ENCODE data around the gene IL27RA.

Gene IL27RA

DNA sequence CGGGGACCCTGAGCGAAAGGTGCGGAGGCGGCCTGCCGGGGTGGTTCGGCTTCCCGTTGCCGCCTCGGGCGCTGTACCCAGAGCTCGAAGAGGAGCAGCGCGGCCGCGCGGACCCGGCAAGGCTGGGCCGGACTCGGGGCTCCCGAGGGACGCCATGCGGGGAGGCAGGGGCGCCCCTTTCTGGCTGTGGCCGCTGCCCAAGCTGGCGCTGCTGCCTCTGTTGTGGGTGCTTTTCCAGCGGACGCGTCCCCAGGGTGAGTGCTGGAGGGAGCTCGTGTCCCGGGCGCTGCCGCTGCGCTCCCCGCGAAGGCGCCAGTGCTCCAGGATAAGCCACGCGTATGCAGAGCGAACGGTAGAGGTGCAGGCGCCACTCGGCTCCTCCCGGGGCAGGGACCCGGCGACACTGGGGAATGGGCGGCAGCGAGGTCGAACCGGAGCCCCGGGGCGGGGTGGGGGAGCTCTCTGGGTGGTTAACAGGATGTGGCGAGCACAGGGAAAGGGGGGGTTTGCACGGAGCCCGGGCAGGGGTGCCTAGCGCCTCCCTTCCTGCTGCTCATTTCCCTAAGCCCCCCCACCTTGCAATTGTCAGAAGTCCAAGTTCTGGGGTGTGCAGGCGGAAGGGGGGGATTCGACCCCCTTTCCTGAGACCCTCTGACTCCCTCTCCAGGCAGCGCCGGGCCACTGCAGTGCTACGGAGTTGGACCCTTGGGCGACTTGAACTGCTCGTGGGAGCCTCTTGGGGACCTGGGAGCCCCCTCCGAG, at the start of gene IL27RA:
Gene IL27RA (plus strand): TSS at position 44 of the 762 bp plus-strand sequence. CDS start 111 bp downstream, at position 155.
- DNase-seq (ENCODE audit: low spot score): peak; percentile 61

GRCh38 chr19:13981988-13982501, 49.5 kb upstream of the IL27RA start:
- no peak for DNase-seq (ENCODE audit: low spot score)

GRCh38 chr19:13982773-13983172, 48.8 kb upstream of the IL27RA start:
- DNase-seq (ENCODE audit: low spot score): no peak

GRCh38 chr19:13983213-13983889, 48.2 kb upstream of the IL27RA start:
- no peak for DNase-seq (ENCODE audit: low spot score)

- no peak for DNase-seq (ENCODE audit: low spot score)
Measured at GRCh38 chr19:13984186-13984585, 47.4 kb upstream of the IL27RA start.

- peak; percentile 34 for DNase-seq (ENCODE audit: low spot score)
Measured at GRCh38 chr19:13984875-13985741, 46.5 kb upstream of the IL27RA start.

GRCh38 chr19:13985771-13986347, 45.7 kb upstream of the IL27RA start:
- DNase-seq (ENCODE audit: low spot score): peak; percentile 33

DNA sequence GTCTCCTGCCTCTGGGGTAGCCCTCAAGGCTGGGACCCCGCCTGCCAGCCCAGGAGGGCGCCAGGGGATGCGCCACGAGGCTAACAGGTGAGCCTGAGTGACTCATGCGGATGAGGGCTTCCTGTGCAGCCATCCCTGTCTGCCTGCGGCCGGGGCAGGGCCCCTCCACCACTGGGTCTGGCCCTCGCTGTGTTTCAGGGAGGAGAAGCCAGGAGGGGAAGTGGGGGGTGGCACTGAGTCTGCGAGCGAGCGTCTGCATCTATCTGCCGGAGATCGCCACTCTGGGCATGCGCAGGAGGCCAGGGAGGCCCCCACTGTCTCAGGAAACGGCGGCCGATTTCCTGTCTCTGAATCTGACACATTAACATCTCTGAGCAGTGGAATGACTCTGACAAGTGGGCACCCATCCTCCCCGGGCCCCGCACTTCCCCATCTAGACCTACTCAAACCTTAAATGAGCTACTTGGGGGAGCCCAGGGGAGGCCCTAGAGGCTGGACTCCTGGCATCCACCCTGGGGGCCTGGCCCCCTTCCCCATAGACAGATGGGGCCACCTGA, 45.1 kb upstream of the IL27RA start:
- peak; percentile 87 for DNase-seq (ENCODE audit: low spot score)

DNA sequence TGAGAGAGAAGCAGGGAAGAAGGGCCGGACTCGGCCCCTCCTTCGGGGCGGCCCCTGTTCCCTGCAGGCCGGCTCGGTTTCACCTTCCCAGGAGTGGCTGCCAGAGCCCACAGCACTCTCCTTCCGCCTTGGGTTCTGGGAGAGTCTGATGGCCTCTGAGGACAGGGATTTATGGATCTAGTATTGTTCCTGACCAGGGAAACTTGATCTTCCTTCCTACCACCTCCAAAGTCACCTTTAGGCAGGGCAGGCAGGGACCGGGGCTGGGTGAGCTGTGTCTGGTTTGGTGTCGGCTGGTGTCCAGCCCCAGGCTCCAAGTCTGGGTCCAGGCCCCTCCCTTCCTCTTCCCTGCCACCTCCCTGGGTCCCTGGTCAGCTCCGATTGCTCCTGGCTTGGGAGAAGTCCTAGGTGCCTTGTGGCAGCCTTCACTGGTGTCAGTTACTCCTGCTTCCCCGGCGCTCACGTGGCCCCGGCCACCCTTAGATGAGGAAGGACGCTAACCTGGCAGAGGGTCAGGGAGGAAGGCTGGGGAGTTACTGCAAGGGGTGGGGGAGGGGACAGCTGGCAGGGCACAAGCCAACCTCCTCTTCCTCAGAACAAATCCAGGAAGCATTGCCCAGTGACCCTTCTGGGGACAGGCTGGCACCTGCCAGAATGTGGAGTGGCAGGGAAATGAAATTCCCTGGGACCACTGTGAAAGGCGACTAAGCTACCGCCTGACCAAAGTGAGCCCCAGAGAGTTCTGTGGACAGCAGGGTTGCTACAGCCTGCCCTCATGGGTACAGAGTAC, 44.3 kb upstream of the IL27RA start:
- DNase-seq (ENCODE audit: low spot score): no peak

DNA sequence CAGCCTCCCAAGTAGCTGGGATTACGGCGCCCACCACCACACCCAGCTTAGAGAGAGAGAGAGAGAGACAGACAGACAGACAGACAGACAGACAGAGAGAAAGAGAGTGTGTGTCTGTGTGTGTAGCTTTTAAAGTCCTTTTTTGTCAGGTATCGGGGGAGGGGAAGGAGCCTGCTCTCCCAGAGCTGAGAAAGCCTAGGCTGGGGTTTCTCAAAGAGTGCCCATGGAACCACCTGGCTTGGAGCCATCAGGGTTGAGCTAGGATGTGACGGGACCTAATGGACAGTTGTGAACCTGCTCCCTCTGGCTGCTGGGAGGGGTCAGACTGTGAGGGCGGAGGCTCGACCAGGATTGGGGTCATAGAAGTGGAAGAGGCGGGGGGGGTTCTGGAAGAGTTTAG, 42.1 kb upstream of the IL27RA start:
- DNase-seq (ENCODE audit: low spot score): no peak

GRCh38 chr19:13990085-13990484, 41.5 kb upstream of the IL27RA start:
- no peak for DNase-seq (ENCODE audit: low spot score)

DNA sequence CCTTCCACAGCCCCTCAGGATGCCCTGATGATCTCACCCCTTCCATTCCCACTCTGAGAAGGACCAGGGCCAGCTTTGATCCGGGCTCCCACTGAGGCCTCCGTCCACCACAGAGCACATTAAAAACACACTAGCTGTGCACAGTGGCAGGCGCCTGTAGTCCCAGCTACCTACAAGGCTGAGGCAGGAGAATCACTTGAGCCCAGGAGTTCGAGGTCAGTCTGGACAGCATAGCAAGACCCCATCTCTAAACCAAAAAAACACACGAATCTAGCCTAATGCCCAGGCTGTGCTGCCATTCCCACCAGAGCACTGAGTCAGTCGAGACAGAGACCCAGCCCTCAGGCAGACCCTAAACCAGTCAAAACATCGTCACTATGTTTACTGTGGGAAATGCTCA, 39.5 kb upstream of the IL27RA start:
- no peak for DNase-seq (ENCODE audit: low spot score)

DNA sequence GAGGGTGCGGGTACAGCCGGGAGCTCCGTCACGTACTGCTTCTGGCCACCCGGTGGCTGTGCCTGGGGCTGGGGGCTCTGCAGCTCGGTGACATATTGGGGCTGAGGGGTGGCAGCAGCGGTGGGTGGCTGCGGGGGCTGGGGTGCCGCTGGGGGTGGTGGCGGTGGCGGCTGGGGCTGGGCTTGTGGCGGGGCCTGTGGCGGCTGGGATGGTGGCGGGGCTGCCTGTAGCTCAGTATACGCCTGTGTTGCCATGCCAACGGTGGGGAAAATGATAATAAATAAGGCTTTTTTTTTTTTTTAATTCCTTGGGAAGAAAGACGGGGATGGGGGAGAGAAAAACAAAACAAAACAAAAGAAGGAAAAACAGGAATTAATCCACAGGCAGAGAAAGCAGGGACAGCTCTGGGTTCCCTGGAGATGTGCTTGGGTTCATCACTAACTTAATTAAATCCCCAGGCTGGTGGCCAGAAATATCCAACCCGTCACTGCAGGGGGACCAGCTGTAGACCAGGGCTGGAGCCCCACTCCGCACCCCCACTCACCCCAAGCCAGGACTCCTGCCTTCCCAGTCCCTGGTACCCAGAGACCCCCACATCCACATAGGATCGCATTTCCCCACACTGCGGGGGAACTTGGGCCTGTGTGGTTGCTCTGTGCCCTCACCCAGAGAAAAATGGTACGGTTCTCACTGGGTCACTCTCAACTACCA, 37.8 kb upstream of the IL27RA start:
- DNase-seq (ENCODE audit: low spot score): no peak

- DNase-seq (ENCODE audit: low spot score): no peak
Measured at GRCh38 chr19:13995017-13995728, 36.4 kb upstream of the IL27RA start.

- DNase-seq (ENCODE audit: low spot score): no peak
Measured at GRCh38 chr19:13995878-13996765, 35.4 kb upstream of the IL27RA start.

GRCh38 chr19:13996928-13997630, 34.5 kb upstream of the IL27RA start:
- DNase-seq (ENCODE audit: low spot score): no peak

GRCh38 chr19:13997631-13997962, 34.0 kb upstream of the IL27RA start:
- DNase-seq (ENCODE audit: low spot score): no peak

DNA sequence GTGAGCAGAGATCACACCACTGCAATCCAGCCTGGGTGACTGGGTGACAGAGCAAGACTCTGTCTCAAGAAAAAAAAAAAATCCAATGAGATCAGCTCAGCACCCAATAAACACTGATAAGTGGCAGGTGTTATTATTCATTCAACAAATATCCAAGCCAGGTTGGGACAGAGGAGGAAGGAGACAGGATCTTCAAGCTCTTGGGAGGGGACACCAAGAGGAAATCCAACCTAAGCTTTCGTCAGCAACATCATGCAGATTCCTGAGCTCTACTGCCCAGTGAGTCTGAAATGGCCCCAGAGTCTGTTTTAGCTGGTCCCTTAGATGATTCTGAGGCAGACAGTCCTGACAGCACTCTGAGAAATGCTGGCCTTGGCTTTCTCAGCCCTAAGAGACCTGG, 33.1 kb upstream of the IL27RA start:
- DNase-seq (ENCODE audit: low spot score): no peak

Measured in SW480 (cell line).